CD8-positive, alpha-beta memory T cell (primary cell): ENCODE data around the gene CCNG1. TPM values are rescaled to one million over a fixed set of nuclear protein-coding genes. Genes with fewer than 3 reads are reported as not detected.

Experiments used
- polyA plus RNA-seq: library from polyadenylated mRNA; unstranded; fragments of 300-500 nt; fragmentation: Illumina TruSeq; gene quantifications from one replicate; pipeline ENCODE4 v1.2.3, GENCODE V29; 2021
- total RNA-seq, 2 experiments: library from RNA; stranded (reverse); gene quantifications; one replicate each; pipeline ENCODE4 v1.2.3, GENCODE V29; 2021

Gene CCNG1
- total and polyA plus RNA-seq, 3 experiments from 2014 or later, result 77.8 to 104 (median 90.9) TPM

Other genes starting within 250 kb of the CCNG1 start
- gene NUDCD2, start 22.5 kb downstream of the CCNG1 start, total RNA-seq, result 10 to 100 TPM; 31.3 to 36.2 TPM
- gene NUDCD2, start 22.5 kb downstream of the CCNG1 start, polyA plus RNA-seq, result 52.5 TPM
- gene HMMR, start 23.0 kb downstream of the CCNG1 start, total RNA-seq, result 10 to 100 TPM; 40.6 to 43.8 TPM
- 0.18 TPM for gene HMMR, start 23.0 kb downstream of the CCNG1 start, polyA plus RNA-seq
- gene MAT2B, start 68.0 kb downstream of the CCNG1 start, total RNA-seq, result 100 to 1,000 TPM; 101 to 102 TPM
- gene MAT2B, start 68.0 kb downstream of the CCNG1 start, polyA plus RNA-seq, result 288 TPM